GM12865 (cell line): ENCODE measurements around the gene UROC1.

Source experiments
- DNase-seq: peaks from one replicate; pipeline ENCODE4 v3.0.0; 2010; ENCODE audit warnings: low read depth
- H3K4me3 ChIP-seq: 2 replicates; pipeline ENCODE4 v1.5.1; 2011; ENCODE audit warnings: mild to moderate bottlenecking, low read depth, low read length, control low read depth
- CTCF ChIP-seq: IDR thresholded peaks from 2 replicates; pipeline ENCODE4 v1.5.1; 2011; ENCODE audit warnings: low read length, control low read depth, low read depth, inconsistent platforms; ENCODE audit not compliant: insufficient read depth; ENCODE audit errors: missing control alignments

The UROC1 gene

GRCh38 chr3:126541628-126542339 is 24.2 kb upstream of the UROC1 start:
- no peak for TF ChIP-seq CTCF
- DNase-seq, result no peak
- no peak overlapping the region for H3K4me3 ChIP-seq

GRCh38 chr3:126540951-126541627 is 23.5 kb upstream of the UROC1 start:
- DNase-seq, result no peak
- TF ChIP-seq CTCF, result no peak
- no peak overlapping the region for H3K4me3 ChIP-seq

GRCh38 chr3:126540342-126540849 is 22.8 kb upstream of the UROC1 start:
- no peak for DNase-seq
- no peak for TF ChIP-seq CTCF
- H3K4me3 ChIP-seq, result no peak overlapping the region

GRCh38 chr3:126539558-126540250 is 22.1 kb upstream of the UROC1 start:
- H3K4me3 ChIP-seq, result no peak overlapping the region
- no peak for TF ChIP-seq CTCF
- no peak for DNase-seq

- TF ChIP-seq CTCF, result no peak
- H3K4me3 ChIP-seq, result no peak overlapping the region
- no peak for DNase-seq
These were observed 21.4 kb upstream of the UROC1 start for GRCh38 chr3:126538966-126539365.

GRCh38 chr3:126538316-126538715 is 20.7 kb upstream of the UROC1 start:
- DNase-seq, result no peak
- TF ChIP-seq CTCF, result no peak
- no peak overlapping the region for H3K4me3 ChIP-seq
